Measurements from ENCODE around the gene HTR2A.

HTR2A gene

DNA sequence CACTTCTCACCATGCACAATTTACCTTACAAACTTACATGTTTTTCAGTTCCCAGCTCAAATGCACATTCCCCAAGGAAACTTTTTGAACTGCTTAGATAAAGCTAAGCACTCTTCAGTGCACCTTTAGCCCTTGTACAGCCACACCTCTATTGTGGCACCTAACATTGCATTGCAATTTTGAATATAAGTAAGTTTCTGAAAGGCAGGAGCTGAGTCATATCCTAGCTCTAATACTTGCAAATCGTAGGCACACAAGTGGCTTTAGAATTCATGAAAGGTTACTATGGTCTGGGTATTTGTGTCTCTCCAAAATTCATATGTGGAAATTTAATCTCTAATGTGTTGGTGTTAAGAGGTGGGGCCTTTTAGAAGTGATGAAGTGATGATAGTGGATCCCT is 95.0 kb downstream of the HTR2A start:
- no peak for DNase-seq (ENCODE audit: low spot score)
- no peak for TF ChIP-seq CTCF (IDR thresholded peaks at IDR 0.05; ENCODE audit: extremely low read depth, missing control alignments)

GRCh38 chr13:46799139-46799538 is 97.7 kb downstream of the HTR2A start:
- no peak for TF ChIP-seq CTCF (IDR thresholded peaks at IDR 0.05; ENCODE audit: extremely low read depth, missing control alignments)
- no peak for DNase-seq (ENCODE audit: low spot score)

DNA sequence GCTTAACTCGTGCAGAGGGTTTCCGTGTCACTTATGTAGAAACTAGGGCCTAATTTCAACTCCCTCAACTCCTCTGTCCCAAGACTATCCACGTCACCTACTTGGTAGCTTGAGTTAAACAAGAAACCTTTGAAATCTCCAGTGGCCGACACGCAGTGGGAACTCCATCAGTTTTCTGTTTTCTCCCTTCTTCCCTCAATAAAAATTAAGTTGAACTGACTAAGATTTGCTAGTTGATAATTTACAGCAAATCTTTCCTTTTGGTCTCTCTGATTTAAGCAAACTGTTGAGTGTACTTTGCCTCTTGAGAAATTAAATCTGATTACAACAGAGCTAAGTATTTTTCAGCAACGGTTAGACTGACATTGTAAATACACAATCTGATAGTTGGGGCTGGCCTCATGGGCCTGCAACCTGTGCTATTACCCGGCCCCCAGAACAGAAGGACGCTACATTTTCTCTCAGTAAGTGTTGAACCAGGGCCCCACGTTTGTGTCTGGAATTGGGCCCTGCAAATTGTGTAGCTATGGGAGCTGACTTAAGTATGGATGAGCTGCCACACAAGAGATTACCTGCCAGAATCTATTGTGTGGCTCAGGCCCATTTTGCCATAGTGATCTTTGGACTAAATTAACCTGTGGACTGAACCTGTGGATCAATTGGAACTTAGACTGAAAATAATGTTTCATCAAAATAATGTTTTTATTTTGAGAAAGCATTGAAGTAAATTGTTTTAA is 99.2 kb downstream of the HTR2A start:
- TF ChIP-seq CTCF (IDR thresholded peaks at IDR 0.05; ENCODE audit: extremely low read depth, missing control alignments) = no peak
- no peak for DNase-seq (ENCODE audit: low spot score)

GRCh38 chr13:46796515-46797474 is 100.1 kb downstream of the HTR2A start, which contains the start of gene ESD:
TSS of gene ESD (minus strand) at chr13:46797161. CDS start at chr13:46791413, 5,748 bp downstream.
- DNase-seq (ENCODE audit: low spot score) = peak; percentile 91
- TF ChIP-seq CTCF (IDR thresholded peaks at IDR 0.05; ENCODE audit: extremely low read depth, missing control alignments) = no peak

DNA sequence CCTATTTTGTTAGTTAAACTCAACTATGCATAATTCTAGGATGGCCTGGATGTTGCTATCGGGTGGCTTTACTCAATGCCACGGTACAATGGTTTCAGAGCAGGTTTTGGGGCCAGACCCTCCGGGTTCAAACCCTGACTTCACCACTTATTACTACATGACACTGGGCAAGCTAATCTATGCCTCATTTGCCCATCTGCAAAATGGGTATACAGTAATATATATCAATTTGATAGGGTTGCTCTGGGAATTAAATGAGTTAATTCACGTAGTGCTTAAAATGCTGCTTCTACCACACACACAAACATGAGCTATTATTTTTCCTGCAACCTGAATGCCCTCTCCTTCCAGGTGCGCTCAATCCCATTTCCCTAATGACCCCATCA is 100.7 kb downstream of the HTR2A start:
- DNase-seq (ENCODE audit: low spot score) = no peak
- TF ChIP-seq CTCF (IDR thresholded peaks at IDR 0.05; ENCODE audit: extremely low read depth, missing control alignments) = no peak

GRCh38 chr13:46795321-46795720 is 101.5 kb downstream of the HTR2A start:
- TF ChIP-seq CTCF (IDR thresholded peaks at IDR 0.05; ENCODE audit: extremely low read depth, missing control alignments) = no peak
- no peak for DNase-seq (ENCODE audit: low spot score)

GRCh38 chr13:46783504-46783903 is 113.3 kb downstream of the HTR2A start:
- TF ChIP-seq CTCF (IDR thresholded peaks at IDR 0.05; ENCODE audit: extremely low read depth, missing control alignments) = no peak
- no peak for DNase-seq (ENCODE audit: low spot score)
